ENCODE measurements around the gene ICAM1. TPM values are rescaled to one million over a fixed set of nuclear protein-coding genes. Genes with fewer than 3 reads are reported as not detected.
"Not testable (repeated sequence)": the region's sequence is repeated elsewhere in the genome, so short reads cannot be mapped to it uniquely, and the experiment has no call there.

ICAM1 gene
- total RNA-seq, 1 donor from 2014 or later = 6.4 TPM

DNA sequence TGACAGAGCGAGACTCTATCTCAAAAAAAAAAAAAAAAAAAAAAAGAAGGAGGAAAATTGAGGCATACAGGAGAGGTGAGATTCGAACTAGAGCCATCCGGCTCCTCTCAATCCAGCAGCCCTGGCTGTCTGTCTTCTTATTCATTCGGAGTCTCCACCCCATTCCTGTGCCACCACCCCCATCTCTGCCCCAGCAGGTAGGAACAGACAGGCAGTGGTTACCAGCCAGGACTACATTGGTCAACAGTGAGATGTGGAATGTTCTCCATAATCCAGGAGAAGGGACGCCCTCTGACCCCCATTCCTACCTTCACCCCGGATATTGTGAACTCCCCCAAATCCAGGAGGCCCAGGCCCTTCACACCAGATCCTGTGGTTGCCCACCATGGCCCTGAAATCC is 33.2 kb upstream of the ICAM1 start:
- DNase-seq = no peak
- intact Hi-C loops (cut with DNase I) = no loop called here

DNA sequence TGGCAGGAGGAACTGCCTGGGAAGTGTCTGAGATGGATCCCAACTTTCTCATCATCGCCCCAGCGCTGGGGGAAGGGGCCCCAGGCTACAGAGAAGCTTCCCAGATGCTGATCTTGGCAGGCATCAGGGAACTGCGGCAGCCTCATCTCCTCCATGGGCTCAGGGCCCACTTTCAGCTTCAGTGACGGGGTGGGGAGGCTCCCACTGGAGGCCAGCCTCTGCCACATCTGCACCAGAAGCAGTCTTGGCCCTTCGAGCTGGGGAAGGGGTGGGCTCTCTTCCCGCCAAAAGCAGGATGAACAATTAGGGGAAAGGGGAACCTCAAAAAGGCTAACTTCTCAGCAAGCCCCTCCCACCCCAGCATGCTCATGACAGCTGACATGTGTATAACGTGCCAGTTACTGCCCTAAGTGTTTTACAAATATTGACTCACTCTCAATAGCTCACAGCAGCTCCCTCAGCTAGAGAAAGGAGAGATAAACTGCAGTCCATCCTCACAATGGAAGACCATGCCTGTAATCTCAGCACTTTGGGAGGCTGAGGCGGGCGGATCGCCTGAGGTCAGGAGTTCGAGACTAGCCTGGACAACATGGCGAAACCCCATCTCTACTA is 32.6 kb upstream of the ICAM1 start:
- ATAC-seq (ENCODE audit: poor library complexity) (peak; percentile 79), DNase-seq (peak; percentile 86)
- intact Hi-C loops (cut with DNase I) = no loop called here

More for the DNA sequence above, 33.2 kb upstream of the ICAM1 start:
- ATAC-seq (ENCODE audit: poor library complexity) = no peak

DNA sequence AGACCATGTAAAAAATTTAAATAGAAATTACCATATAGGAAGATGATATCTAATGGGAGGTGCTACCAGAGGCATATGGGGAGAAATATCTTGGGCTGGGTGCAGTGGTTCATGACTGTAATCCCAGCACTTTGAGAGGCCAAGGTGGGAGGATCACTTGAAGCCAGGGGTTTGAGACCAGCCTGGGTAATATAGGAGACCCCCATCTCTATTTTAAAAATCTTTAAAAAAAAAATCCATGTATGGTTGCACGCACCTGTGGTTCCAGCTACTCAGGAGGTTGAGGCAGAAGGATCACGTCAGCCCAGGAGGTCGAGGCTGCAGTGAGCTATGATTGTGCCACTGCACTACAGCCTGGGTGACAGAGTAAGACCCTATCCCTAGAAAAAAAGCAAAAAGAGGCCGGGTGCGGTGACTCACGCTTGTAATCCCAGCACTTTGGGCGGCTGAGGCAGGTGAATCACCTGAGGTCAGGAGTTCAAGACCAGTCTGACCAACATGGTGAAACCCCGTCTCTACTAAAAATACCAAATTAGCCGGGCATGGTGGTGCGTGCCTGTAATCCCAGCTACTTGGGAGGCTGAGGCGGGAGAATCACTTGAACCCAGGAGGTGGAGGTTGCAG is 29.0 kb upstream of the ICAM1 start:
- ATAC-seq (ENCODE audit: poor library complexity); DNase-seq; intact Hi-C loops (cut with DNase I): not testable (repeated sequence)

GRCh38 chr19:10243606-10244005 is 27.3 kb upstream of the ICAM1 start:
- no peak for ATAC-seq (ENCODE audit: poor library complexity)
- DNase-seq = no peak
- intact Hi-C loops (cut with DNase I) = no loop called here

DNA sequence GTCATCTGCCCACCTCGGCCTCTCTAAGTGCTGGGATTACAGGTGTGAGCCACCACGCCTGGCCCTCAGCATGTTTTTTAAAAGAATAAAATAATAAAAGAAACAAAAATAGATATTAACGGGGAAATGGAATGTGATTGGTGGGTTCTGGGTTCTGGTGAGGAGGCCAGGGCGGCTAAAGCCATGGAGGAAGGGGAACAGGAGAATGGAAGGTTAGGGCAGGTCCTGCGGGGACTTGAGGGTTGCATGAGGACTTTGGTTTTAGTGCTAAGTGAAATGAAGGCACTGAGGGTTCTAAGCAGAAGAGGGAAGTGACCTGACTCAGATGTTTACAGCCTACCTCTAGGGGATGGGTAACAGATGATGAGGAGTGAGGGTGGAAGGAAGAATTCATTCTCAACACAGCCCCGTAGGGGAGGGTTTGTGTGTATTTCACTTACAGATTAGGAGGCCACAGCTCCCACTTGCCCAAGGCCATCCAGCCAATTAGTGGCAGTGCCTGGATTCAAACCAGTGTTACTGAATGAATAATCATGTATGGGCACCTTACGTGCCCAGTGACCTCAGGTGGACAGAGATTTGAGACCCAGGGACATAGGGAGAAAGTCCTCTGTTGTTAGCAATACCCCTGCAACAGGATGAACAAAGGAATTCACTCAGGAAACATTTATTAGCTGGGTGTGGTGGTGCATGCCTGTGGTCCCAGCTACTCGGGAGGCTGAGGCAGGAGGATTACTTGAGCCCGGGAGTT is 25.6 kb upstream of the ICAM1 start:
- intact Hi-C loops (cut with DNase I) = no loop called here
- no peak for DNase-seq
- no peak for ATAC-seq (ENCODE audit: poor library complexity)

DNA sequence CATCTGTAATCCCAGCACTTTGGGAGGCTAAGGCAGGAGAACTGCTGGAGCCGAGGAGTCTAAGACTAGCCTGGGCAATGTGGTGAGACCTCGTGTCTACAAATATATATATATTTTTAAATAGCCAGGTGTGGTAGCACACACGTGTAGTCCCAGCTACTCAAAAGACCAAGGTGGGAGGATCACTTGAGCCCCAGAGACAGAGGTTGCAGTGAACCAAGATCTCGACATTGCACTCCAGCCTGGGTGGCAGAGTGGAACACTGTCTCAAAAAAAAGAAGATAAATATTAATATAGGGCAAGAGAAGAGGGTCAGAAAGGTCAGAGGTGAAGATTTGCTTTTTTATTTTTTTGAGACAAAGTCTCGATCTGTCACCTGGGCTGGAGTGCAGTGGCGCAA is 24.4 kb upstream of the ICAM1 start:
- no peak for DNase-seq
- intact Hi-C loops (cut with DNase I) = no loop called here
- no peak for ATAC-seq (ENCODE audit: poor library complexity)

DNA sequence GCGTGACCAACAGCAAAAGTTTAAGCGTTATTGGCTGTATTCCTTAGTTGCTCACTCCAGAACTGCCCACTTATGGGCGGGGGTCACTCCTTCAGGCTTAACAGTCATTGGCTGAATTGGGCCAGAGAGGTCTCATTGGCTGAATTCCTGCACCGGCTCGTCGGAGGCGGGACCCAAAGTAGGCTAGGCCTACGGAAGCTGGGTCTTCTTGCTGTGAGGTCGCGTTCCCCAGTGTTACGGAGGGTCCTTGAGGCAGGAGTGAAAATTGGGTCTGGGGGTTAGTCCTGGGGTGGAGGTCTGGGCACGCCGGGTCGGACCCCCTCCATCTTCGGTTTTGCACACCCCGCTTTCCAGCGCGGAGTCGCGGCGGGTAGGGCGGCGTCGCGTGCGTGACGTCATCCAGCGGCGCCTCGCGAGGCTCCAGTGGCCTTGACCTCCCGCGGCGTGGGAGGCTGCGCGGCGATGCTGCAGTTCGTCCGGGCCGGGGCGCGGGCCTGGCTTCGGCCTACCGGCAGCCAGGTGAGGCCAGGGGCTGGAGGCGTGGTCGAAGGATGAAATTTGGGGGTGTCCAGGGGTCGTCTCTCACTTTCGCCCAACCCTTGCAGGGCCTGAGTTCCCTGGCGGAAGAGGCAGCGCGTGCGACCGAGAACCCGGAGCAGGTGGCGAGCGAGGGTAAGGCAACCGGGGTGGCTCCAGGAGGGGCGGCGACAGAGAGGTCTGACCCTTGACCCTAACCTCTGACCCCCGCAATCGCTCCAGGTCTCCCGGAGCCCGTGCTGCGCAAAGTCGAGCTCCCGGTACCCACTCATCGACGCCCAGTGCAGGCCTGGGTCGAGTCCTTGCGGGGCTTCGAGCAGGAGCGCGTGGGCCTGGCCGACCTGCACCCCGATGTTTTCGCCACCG is 18.9 kb upstream of the ICAM1 start, which contains the start of gene MRPL4:
Gene MRPL4, plus strand, starts transcription at position 423 of the 903 bp plus-strand sequence. Its CDS starts 40 bp downstream, at position 463.
- peak; percentile 97 for DNase-seq
- intact Hi-C loops (cut with DNase I) = loop anchor here (5.0 kb wide), 1 partner anchor 320 kb away; no protein-coding TSS in a partner anchor
- ATAC-seq (ENCODE audit: poor library complexity) = peak; percentile 95

DNA sequence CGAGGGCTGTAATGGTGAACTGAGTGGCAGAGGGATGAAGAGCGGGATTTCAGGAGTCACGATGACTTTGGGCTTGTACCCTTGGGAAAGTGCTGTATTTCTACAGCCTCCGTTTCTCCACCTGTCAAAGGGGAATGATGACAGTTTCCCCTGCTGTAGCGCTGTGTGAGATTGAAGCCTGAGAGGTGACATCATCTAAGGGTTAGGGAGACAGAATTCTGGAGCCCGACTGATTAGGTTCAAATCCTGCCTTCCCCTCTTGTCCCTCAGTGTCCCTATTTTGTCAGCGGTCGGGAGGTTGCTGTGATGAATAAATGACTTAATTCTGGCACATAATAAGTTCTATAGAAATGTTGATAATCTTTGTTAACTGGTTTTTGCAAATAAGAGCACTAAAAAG is 18.2 kb upstream of the ICAM1 start:
- intact Hi-C loops (cut with DNase I) = loop anchor here (5.0 kb wide), 1 partner anchor 320 kb away; no protein-coding TSS in a partner anchor
- ATAC-seq (ENCODE audit: poor library complexity) = no peak

DNA sequence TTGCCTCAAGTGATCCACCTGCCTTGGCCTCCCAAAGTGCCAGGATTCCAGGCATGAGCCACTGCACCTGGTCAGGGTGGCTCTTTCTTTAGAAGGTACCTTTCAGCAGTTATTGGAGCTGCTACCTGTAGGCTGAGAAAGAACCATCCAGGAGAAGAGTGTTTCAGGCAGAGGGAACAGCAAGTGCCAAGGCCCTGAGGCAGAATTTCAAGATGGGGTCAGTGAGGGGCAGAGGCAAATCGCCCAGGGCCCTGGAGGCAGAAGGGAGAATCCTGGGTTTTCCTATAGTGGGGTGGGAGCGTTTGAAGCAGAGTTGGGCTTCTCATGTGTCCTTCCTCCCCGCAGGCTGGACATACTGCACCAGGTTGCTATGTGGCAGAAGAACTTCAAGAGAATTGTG is 16.7 kb upstream of the ICAM1 start:
- intact Hi-C loops (cut with DNase I) = loop anchor here (5.0 kb wide), 1 partner anchor 322 kb away; no protein-coding TSS in a partner anchor
- ATAC-seq (ENCODE audit: poor library complexity) (no peak), DNase-seq (no peak)

More for the DNA sequence above, 18.2 kb upstream of the ICAM1 start:
- no peak for DNase-seq

DNA sequence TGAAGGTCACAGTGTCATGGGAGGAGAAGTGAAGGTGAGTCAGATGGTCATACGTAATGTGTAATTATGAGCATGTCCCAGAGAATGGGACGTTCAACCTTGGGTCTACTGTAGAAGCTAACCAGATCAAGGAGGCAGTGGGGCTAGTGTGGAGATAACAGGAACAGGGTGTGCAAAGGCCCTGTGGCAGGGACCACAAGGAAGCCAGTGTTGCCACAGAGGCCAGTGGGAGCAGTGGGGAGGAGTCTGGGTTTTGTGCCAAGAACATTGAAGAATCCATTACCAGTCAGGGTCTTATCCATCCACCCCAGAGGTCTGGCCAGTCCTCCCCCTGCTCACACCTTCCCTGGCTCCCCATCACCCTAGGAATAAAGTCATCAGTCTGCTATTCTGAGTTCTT is 15.6 kb upstream of the ICAM1 start:
- ATAC-seq (ENCODE audit: poor library complexity) = no peak
- DNase-seq = no peak
- intact Hi-C loops (cut with DNase I) = loop anchor here (5.0 kb wide), 1 partner anchor 137 kb away; no protein-coding TSS in a partner anchor

DNA sequence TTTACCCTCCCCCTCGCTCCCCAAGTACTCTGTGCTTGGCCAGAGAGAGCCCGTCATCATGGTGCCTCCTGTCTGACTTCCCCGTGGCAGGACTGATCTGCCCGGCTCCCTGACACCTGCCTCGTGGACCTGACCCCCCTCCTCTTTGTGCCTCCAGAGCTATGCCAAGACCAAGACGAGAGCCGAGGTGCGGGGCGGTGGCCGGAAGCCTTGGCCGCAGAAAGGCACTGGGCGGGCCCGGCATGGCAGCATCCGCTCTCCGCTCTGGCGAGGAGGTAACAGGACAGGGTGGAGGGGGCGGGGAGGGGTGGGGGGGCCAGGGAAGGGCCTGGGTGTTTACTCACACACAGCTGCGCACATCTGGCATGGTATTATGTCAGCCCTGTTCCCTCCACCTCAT is 14.4 kb upstream of the ICAM1 start:
- intact Hi-C loops (cut with DNase I) = loop anchor here (5.0 kb wide), 1 partner anchor 136 kb away; no protein-coding TSS in a partner anchor
- DNase-seq (no peak), ATAC-seq (ENCODE audit: poor library complexity) (no peak)

GRCh38 chr19:10256970-10257615 is 13.8 kb upstream of the ICAM1 start:
- intact Hi-C loops (cut with DNase I) = loop anchor here (5.0 kb wide), 1 partner anchor 135 kb away; no protein-coding TSS in a partner anchor
- DNase-seq (no peak), ATAC-seq (ENCODE audit: poor library complexity) (no peak)

GRCh38 chr19:10258080-10258710 is 12.7 kb upstream of the ICAM1 start:
- ATAC-seq (ENCODE audit: poor library complexity) = no peak
- intact Hi-C loops (cut with DNase I) = loop anchor here (5.0 kb wide), 1 partner anchor 134 kb away; no protein-coding TSS in a partner anchor

DNA sequence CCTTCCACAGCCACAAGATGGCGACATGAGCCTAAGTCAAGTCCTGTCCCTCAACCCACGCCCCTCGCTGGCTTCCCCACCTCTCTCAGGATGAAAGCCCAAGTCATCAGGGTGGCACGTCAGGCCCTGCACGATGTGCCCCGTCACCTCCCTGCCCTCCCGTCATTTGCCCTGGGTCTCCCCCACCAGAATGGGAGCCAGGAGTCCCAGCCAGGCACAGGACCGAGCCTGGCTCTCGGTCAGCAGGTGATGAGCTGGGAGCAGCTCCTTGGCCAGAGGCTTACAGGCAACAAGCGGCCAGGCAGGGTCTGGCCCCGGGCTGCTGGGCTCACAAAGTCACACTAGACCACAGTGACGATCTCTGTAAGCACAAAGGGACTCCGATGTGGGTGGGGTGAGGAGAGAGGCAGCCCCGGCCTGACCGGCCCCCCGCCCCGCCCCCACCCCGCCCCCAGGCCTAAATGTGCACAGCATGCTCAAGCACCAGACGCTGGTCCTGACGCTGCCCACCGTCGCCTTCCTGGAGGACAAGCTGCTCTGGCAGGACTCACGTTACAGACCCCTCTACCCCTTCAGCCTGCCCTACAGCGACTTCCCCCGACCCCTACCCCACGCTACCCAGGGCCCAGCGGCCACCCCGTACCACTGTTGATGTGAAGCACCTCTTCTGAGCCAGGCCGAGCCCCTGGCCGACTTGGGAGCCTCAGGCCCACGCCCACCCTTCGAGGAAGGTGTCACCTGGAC is 11.6 kb upstream of the ICAM1 start:
- intact Hi-C loops (cut with DNase I) = loop anchor here (5.0 kb wide), 1 partner anchor 133 kb away; no protein-coding TSS in a partner anchor
- DNase-seq = peak; percentile 89
- peak; percentile 65 for ATAC-seq (ENCODE audit: poor library complexity)

More at GRCh38 chr19:10258080-10258710, 12.7 kb upstream of the ICAM1 start:
- no peak for DNase-seq

DNA sequence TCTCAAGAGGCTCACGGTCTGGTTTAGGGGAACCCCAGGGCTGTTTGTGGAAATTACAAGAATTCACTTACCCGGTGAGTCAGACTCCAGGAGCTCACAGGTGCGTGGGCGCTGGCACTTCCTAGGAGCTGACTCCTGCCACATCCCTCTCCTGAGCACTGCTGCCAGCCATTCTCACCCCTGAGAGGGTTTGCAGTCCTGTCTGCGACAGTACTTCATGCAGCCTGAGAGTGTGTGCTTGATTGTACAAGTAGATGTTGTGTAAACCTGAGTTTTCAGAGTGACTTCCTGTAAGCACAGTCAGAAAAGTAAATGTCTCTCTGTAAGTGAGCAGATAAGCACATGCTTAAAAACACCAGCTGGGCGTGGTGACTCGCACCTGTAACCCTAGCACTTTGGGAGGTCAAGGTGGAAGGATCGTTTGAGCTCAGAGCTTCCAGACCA is 10.8 kb upstream of the ICAM1 start:
- intact Hi-C loops (cut with DNase I) = no loop called here
- DNase-seq (no peak), ATAC-seq (ENCODE audit: poor library complexity) (no peak)

- intact Hi-C loops (cut with DNase I) = no loop called here
Observed at GRCh38 chr19:10262771-10263170, 8.1 kb upstream of the ICAM1 start.

DNA sequence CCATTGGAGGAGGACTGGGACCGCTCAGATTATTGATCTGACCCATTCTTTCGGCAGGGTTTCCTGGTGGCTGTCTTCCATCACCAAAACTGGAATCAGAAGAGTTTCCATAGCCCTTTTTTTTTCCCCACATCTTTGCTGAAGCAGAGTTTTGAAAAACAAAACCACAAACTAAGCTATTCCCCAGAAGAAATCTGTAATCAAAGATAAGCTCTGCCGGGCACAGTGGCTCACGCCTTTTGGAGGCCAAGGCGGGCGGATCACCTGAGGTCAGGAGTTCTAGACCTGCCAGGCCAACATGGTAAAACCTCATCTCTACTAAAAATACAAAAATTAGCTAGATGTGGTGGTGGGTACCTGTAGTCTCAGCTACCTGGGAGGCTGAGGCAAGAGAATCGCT is 4.2 kb upstream of the ICAM1 start:
- no peak for ATAC-seq (ENCODE audit: poor library complexity)
- intact Hi-C loops (cut with DNase I) = no loop called here
- no peak for DNase-seq

More at GRCh38 chr19:10262771-10263170, 8.1 kb upstream of the ICAM1 start:
- no peak for ATAC-seq (ENCODE audit: poor library complexity)
- no peak for DNase-seq

All from Right ventricle myocardium superior (tissue), 1 donor.